ENCODE measurements around the gene ANKRD65. TPM values are rescaled to one million over a fixed set of nuclear protein-coding genes. Genes with fewer than 3 reads are reported as not detected.
"Not testable (repeated sequence)": the region's sequence is repeated elsewhere in the genome, so short reads cannot be mapped to it uniquely, and the experiment has no call there.

The ANKRD65 gene
- total RNA-seq, 1 donor from 2014 or later, result 40.9 TPM

GRCh38 chr1:1430992-1431844, 10.1 kb upstream of the ANKRD65 start:
- DNase-seq (ENCODE audit: low spot score), result no peak

- no peak for DNase-seq (ENCODE audit: low spot score)
These were observed 9.3 kb upstream of the ANKRD65 start for GRCh38 chr1:1430114-1430982.

DNA sequence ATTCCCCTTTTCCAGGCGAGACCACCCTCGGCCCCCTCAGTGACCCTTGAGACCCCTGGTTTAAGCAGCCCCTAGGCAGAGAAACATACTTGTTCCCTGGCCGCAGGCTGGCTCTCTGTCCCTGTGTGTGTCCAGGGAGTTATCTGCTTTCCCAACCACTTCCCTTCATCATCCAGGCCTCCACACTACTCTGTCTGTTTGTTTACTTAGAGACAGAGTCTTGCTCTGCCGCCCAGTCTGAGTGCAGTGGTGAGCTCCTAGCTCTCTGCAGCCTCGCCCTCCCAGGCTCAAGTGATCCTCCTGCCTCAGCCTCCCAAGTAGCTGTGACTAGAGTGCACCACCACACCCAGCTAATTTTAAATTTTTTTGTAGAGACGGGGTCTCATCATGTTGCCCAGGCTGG, 8.6 kb upstream of the ANKRD65 start:
- DNase-seq (ENCODE audit: low spot score), result no peak

DNA sequence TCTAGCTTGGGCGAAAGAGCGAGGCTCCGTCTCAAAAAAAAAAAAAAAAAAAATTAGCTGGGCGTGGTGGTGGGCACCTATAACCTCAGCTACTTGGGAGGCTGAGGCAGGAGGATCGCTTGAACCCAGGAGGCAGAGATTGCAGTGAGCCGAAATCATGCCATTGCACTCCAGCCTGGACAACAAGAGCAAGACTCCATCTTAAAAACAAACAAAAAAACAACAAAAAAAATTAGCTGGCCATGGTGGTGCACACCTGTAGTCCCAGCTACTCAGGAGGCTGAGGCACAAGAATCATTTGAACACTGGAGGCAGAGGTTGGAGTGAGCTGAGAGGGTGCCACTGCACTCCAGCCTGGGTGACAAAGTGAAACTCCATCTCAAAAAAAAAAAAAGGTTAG, 7.9 kb upstream of the ANKRD65 start:
- not testable (repeated sequence) for DNase-seq (ENCODE audit: low spot score)

GRCh38 chr1:1428174-1428573, 7.1 kb upstream of the ANKRD65 start:
- no peak for DNase-seq (ENCODE audit: low spot score)

DNA sequence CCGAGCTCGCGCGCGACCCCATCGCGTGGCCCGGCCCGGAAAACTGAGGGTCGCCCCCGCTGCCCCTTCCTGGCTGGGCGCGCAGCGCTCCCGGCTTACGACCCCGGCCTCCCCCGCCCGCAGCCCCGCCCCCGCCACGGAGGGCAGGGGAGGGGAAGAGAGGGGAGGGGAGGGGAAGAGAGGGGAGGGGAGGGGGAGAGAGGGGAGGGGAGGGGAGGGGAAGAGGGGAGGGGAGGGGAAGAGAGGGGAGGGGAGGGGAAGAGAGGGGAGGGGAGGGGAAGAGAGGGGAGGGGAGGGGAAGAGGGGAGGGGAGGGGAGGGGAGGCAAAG, 6.7 kb upstream of the ANKRD65 start:
- DNase-seq (ENCODE audit: low spot score), result no peak

GRCh38 chr1:1427106-1427819, 6.2 kb upstream of the ANKRD65 start:
- no peak for DNase-seq (ENCODE audit: low spot score)

- DNase-seq (ENCODE audit: low spot score), result no peak
These were observed 5.5 kb upstream of the ANKRD65 start for GRCh38 chr1:1426496-1427105.

GRCh38 chr1:1425753-1426495, 4.8 kb upstream of the ANKRD65 start:
- no peak for DNase-seq (ENCODE audit: low spot score)

DNA sequence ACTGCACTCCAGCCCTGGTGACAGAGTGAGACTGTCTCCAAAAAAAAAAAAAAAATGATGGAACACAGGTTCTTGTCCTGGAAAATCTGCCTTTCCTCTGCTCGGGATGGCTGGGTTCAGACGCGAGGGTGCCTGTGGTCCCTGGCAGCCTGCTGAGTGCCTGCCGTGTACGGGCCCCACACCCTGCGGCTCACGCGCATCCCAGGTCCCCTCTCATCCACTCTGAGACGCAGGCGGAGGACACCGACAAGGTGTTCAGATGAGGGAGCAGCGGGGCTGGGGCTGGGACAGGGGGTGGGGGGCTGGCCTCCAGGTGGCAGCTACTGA, 4.3 kb upstream of the ANKRD65 start:
- no peak for DNase-seq (ENCODE audit: low spot score)

DNA sequence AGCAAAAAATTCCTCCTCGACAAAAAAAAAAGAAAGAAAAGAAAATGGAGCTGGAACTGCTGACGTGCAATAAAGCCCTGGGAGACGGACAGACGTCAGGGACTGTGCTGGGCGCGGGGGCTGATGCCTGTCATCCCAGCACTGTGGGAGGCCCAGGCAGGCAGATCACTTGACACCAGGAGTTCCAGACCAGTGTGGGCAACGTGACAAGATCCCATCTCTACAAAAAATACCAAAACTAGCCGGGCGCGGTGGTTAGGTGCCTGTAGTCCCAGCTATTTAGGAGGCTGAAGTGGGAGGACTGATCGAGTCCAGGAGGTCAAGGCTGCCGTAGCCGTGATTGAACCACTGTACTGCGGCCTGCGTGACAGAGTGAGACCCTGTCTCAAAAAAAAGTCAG, 3.6 kb upstream of the ANKRD65 start:
- no peak for DNase-seq (ENCODE audit: low spot score)

GRCh38 chr1:1423245-1423597, 2.1 kb upstream of the ANKRD65 start:
- DNase-seq (ENCODE audit: low spot score), result no peak

DNA sequence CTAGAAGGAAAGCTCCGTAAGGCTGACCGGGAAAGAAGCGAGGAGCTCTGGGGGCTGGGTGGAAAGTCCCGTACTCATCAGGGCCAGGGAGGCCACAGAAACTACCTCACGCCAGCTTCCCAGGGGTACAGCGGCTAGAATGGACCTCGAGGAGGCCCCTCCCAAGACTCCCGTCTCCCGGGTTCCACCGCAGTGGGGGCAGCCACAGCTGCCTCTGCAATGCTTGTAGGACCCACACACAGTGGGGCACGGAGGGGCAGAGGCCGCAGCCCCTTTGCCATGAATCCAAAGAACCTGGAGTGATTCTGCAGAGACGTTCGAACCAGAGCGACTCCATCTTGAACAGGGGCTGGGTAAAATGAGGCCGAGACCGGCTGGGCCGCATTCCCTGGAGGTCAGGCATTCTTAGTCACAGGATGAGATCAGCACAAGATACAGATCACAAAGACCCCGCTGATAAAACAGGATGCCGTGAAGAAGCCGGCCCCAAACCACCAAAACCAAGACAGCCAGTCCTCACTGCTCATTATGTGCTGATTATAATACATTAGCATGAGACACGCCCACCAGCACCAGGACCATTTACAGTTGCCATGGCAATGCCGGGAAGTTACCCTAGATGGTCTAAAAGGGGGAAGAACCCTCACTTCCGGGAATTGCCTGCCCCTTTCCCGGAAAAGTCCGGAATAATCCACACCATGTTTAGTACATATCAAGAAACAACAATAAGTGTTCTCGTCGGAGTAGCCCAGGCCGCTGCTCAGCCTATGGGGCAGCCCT, 1.6 kb upstream of the ANKRD65 start:
- no peak for DNase-seq (ENCODE audit: low spot score)

- DNase-seq (ENCODE audit: low spot score), result no peak
These were observed 910 bp upstream of the ANKRD65 start for GRCh38 chr1:1421907-1422464.

GRCh38 chr1:1420654-1421141, 378 bp downstream of the ANKRD65 start:
- no peak for DNase-seq (ENCODE audit: low spot score)

DNA sequence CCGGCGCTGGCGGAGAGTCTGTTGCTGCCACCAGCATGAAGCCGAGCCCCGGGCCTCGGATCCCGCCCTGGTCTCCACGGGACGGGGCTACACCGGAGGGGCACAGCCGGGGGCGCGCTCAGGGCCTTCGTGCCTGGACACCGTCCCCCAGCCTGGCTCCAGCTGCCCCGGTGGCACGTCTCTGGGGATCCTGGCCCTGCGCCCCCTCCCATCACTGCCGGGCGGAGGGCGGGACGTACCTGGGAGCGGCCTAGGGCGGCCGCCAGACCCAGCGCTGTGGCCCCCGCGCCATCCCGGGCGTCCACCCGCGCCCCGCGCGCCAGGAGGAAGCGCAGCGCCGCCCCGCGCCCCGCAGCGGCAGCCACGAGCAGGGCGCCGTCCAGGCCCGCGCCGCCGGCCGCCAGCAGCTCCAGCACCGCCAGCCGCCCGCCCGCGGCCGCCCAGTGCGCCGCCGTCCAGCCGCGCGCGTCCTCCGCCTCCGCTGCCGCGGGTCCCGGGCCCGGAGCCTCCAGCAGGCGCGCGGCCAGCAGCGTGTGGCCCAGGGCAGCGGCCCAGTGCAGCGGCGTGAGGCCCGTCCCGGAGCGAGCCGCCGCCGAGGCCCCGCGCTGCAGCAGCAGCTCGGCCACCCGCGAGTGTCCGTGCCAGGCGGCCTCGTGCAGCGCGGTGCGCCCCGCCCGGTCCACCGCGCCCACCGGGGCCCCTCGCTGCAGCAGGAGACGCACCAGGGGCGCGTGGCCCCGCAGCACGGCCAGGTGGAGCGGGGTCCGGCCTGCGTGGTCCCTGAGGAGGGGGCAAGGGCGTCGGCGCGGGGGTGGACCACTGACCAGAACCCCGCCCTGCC, 1.0 kb downstream of the ANKRD65 start:
- no peak for DNase-seq (ENCODE audit: low spot score)

- no peak for DNase-seq (ENCODE audit: low spot score)
These were observed 1.7 kb downstream of the ANKRD65 start for GRCh38 chr1:1419363-1419812.

DNA sequence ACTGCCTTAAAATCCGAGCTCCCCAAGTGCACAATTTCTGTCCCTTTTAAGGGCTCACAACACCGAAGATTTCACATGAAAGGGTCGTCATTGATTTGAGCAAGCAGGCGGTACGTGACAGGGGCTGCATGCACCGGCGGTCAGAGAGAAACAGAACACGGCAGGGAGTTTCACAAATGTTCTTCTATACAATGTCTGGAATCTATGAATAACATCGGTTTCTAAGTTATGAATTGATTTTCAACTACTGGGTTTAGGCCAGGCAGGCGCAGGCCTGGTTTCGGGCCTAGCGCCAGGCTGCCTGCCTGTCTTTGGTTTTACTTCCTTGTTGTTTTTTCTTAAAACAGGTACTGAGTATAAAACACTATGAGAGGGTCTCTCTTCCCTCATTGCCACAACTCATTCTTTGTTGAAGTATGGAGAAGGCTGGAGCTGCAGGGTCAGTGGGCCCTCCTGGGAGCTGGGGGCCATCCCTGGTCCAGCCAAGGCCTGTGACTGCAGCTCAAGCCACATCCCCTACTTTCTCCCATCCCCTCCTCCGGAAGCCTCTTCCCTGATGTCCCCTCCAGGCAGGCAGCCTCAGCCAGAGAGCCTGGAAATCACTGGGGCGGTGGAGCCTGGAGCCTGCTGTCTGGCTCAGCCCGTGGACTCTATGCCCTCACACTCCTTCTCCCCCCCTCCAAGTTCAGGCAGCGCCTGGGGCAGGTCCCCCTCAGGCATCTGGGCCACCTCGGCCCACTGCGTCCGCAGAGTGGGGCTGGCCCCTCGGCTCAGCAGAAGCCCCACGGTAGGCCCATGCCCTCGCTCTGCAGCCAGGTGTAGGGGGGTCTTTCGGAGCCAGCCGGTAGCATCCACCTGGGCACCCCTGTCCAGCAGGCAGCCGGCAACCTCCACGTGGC, 2.4 kb downstream of the ANKRD65 start:
- no peak for DNase-seq (ENCODE audit: low spot score)
